Gastrocnemius medialis (tissue), 4 donors: ENCODE data around the gene GRID2.

Source experiments
- POLR2A ChIP-seq, 2 donors: fragments of 450-650 bp; IDR thresholded peaks; one replicate each; pipeline ENCODE4 v1.6.1; 2017; ENCODE audit warnings: antibody characterized with exemption in 2 of 2, mild to moderate bottlenecking in 2 of 2, moderate library complexity in 2 of 2
- TF ChIP-seq, protein P1 (sequence below), 5 experiments: fragments of 450-650 bp in 3 of 5; fragments of 200-600 bp in 2 of 5; sonication (generic) in 2 of 5; IDR thresholded peaks in 4 of 5; conservative IDR thresholded peaks in 1 of 5; 1 replicate in 4 of 5; 2 replicates in 1 of 5; pipeline ENCODE4 v1.5.1; 2016 to 2019; ENCODE audit warnings: antibody characterized with exemption in 5 of 5, mild to moderate bottlenecking in 3 of 5, moderate library complexity in 3 of 5

DNA sequence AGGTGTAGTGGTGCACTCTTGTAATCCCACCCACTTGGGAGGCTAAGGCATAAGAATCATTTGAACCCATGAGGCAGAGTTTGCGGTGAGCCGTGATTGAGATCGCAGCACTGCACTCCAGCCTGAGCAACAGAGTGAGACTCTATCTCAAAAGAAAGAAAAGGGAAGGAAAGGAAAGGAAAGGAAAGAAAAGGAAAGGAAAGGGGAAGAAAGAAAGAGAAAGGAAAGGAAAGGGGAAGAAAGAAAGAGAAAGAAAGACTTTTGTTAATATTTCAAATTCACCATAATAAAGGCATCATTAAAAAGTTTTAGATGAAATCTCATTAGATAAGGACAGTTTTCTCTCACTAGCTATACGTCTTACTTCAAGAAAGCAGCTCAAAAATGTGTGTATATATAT, 864.3 kb downstream of the GRID2 start:
- TF ChIP-seq, protein P1, sequence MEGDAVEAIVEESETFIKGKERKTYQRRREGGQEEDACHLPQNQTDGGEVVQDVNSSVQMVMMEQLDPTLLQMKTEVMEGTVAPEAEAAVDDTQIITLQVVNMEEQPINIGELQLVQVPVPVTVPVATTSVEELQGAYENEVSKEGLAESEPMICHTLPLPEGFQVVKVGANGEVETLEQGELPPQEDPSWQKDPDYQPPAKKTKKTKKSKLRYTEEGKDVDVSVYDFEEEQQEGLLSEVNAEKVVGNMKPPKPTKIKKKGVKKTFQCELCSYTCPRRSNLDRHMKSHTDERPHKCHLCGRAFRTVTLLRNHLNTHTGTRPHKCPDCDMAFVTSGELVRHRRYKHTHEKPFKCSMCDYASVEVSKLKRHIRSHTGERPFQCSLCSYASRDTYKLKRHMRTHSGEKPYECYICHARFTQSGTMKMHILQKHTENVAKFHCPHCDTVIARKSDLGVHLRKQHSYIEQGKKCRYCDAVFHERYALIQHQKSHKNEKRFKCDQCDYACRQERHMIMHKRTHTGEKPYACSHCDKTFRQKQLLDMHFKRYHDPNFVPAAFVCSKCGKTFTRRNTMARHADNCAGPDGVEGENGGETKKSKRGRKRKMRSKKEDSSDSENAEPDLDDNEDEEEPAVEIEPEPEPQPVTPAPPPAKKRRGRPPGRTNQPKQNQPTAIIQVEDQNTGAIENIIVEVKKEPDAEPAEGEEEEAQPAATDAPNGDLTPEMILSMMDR (IDR thresholded peaks at IDR 0.05 in 4 of 5, conservative IDR thresholded peaks at IDR 0.05 in 1 of 5), result no peak
- TF ChIP-seq POLR2A (IDR thresholded peaks at IDR 0.05), result no peak
